DMS79 (cell line): ENCODE data around the gene DPT.

Source experiments
- DNase-seq: peaks from one replicate; lab custom pipeline; 2025; lab: John Stamatoyannopoulos, UW

Gene DPT

DNA sequence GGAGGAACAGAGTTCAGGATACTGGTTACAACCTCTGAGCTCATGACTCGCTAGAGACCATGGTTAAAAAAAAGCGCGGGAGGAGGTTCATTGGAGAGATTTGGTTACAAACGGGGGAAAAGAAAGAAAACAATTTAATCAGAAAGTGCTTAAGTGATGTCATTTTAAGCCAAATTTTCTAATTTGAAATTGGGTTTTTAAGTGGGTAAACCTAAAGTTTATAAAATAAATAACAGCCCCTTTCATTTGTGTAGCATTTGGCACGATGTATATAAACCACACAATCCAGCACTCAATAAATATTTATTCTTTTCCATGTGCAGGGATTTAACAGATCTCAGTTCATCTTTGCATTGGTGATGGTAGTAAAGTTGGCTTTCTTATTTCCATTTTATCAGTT, 7.0 kb upstream of the DPT start:
- no peak for DNase-seq

DNA sequence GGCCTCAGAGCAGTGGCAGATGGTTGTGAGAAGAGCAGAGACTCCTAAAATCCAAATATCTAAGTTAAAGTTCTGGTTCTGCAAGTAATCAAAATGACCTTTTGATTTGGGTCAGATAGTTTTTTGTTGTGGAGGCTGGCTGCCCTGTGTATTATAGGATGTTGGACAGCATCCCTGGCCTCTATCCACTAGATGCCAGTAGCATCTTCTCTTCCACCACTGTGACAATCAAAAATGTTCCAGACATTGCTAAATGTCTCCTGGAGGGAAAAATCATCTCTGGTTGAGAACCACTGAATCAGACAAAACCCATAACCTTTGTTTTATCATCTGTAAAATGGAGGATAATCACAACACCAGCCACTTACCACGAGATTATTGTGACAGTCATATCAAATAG, 5.9 kb upstream of the DPT start:
- DNase-seq, result no peak

GRCh38 chr1:168734271-168734670, 5.3 kb upstream of the DPT start:
- no peak for DNase-seq

DNA sequence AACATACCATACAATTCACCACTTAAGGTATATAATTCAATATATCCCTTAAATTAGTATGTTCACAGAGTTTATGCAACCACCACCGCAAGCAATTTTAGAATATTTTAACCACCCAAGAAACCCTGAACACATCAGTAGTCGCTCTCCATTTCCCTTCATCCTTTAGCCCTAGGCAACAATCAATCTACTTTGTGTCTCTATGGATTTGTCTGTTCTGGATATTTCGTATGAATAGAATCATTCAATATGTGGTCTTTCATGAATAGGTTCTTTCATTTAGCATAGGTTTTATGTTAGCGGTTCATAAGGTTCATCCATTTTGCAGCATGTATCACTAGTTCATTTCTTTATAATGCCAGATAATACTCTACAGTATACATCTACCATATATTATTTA, 4.2 kb upstream of the DPT start:
- DNase-seq, result no peak

- no peak for DNase-seq
These were observed 3.7 kb upstream of the DPT start for GRCh38 chr1:168732736-168733135.

GRCh38 chr1:168731244-168731953, 2.4 kb upstream of the DPT start:
- no peak for DNase-seq

GRCh38 chr1:168729405-168729802, 398 bp upstream of the DPT start:
- no peak for DNase-seq

DNA sequence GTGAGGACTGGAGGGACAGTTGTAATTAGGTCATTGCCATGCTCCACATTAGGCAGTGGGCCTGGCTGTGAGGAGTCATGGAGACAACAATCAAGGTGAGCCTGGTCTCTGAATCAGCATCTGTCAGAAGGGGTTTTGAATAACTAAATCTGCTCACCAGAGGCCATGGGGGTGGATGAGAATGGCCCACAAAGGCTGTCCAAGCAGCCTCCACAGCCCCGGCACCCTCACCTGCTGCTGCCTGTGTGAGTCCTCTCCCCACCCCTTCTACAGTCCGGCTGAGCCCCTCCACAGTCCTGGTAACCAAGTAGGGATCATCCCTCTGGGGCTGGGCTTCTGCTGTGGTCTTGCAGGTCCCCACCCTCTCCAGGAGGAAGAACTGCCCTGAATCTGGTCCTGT, 2.3 kb downstream of the DPT start:
- DNase-seq, result no peak

DNA sequence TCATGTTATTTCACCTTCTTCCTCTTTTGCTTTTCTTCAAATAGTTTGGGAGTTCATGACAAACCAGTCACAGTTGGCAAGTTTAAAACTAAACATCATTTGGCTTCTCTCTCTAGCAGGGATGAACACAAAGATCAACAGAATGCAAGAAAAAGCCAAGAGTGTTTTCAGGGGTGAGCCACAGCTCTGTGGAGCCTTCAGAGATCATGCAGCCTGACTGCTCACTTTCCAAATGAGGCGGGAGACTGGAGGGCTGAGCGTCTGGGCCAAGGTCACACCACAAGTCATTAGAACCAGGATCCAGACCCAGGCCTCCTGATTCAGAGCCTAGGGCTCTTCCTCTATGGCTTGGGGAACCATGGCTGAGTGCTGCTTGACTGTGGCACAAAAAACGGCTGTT, 2.7 kb downstream of the DPT start:
- DNase-seq, result no peak

- DNase-seq, result no peak
These were observed 3.2 kb downstream of the DPT start for GRCh38 chr1:168725831-168726230.

DNA sequence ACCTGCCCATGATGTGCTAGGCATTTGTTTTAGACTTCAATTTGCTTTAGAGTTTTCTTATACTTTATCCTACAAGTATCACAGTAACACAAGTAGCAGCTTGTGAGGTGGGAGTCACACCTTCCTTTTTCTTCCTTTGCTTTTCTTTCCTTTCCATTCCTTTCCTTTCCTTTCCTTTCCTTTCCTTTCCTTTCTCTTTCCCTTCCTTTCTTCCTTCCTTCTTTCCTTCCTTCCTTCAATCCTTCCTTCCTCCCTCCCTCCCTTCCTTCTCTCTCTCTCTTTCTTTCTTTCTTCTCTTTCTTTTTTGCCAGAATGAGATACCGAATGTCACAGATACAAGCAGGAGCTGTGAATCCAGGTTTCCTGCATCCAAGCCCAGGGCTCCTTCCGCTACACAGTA, 3.9 kb downstream of the DPT start:
- DNase-seq, result no peak

GRCh38 chr1:168723000-168723399, 6.0 kb downstream of the DPT start:
- DNase-seq, result no peak

GRCh38 chr1:168720839-168721238, 8.2 kb downstream of the DPT start:
- no peak for DNase-seq

- DNase-seq, result no peak
These were observed 9.5 kb downstream of the DPT start for GRCh38 chr1:168719306-168720111.

DNA sequence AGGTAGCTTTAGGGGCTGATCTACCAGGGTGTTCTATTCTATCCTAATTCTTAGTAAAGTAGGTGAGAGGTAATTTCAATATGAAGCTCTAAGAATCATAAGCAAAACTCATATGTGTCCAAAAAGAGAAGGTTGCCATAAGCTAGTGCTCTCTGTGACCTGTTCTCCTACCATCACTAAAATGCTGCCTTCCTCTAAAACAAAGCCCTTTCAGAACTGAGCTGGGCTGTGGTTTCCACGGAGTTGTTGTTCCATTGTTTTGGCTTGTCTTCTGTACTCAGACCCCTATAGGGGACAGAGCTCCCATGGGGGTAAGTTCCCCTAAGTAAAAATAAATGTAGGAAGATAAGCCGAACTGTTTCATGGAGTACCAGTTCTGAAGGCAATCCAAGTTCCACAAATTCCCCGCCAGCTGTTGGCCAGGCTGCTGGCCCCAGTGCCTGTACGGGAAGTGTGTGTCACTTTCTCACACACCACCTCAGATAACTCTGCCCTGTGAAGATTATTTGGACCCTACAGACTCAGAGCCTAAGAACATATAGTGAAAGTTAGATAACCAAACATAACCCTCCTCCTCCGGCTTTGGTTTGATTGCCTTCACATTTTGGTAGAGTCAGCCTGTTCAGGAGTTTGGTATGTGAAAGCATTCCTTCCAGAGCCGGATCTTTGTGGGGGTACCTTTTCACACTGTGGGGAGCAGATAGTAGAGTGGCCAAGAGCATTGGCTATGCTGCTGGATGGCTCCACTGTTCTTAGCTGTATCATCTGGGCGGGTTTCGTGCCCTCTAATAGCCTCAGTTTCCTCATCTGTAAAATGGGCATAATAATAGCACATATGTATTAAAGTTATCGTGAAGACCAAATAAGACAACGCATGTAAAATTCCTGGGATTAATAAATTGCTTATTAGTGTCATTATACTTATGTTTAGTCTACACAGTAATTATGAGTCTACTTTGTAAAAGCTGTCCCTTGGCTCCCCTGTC, 10.8 kb downstream of the DPT start:
- DNase-seq, result no peak

- DNase-seq, result no peak
These were observed 15.0 kb downstream of the DPT start for GRCh38 chr1:168714012-168714411.

- DNase-seq, result no peak
These were observed 19.3 kb downstream of the DPT start for GRCh38 chr1:168709405-168710363.

DNA sequence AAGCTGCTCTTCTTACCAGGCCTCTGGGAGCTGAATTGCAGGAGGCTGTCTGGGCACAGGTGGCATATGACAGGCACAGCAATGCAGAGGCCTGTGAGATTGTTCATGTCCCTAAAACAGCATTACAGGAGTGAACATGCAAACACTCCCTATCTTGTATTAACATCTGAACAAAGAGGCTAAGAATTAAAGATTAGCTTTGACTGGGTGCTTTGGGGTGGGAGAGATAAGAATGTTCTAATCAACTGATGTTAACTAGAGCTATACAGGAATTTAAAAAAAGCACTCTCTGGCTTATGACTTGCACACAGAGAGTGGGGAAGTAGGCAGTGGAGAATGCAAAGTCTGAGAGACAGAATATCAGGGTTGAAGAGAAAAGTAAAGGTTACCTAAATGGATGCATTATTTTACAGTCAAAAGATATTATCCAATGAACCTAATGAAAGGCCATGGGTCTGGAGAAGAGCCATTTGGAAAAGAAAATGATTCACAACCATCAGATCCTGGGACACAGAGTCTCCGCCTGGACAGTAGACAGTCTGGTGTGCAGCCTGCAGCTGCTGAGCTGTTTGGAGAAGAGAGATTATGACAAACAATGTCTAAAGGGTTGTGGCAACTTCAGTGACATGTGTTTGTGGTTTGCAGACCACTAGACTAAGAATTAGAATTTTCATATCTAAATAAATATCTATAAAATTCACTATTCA, 20.2 kb downstream of the DPT start:
- DNase-seq, result no peak

GRCh38 chr1:168706391-168706992, 22.5 kb downstream of the DPT start:
- DNase-seq, result no peak

DNA sequence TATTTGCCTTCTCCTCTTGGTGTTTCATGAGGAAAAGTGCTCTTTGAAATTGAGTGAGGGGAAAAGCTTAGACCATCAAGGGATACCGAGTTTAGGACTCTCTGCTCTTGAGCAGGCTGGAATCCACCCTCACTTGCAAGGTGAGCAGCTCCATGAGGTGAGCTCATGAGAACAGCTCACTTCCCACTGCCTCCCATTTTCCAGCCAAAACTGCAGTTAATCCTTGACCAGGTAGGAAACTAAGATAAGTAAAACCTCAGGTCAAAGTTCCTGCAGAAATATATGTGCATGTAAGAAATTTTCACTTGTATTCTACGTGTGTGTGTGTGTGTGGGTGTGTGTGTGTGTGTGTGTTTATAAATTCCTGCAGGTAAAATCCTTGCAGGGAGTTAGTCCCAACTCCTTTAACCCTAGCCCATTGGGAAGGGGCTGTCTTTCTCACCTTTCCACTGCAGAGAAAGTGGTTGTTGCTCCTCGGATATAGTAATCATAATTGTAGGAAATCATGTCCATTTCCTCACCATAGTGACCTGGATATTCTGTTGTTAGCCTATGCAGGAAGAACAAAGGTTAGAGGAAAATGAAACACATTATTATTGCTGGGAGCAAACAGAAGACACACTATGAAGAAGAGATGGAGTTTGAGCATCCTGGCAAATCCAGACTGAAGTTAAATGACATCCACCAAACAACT, 28.3 kb downstream of the DPT start:
- DNase-seq, result no peak
